ENCODE measurements around the gene OPA1.

Gene OPA1

GRCh38 chr3:193742628-193743027 lies 149.6 kb downstream of the OPA1 start:
- no peak for TF ChIP-seq CTCF (conservative IDR thresholded peaks at IDR 0.05; ENCODE audit: low read depth, low read length)
- no peaks in the 10 kb centered on the region for H3K36me3 ChIP-seq (ENCODE audit: insufficient read depth)
- no peaks in the 10 kb centered on the region for H3K79me2 ChIP-seq (ENCODE audit: insufficient read depth, low read depth)
- H3K27me3 ChIP-seq (ENCODE audit: insufficient read depth, low read depth) = no peaks in the 10 kb centered on the region
- H3K9ac ChIP-seq = no peak overlapping the region
- H2AFZ ChIP-seq (ENCODE audit: low read depth) = no peak overlapping the region
- no peak overlapping the region for H3K4me2 ChIP-seq
- no peak overlapping the region for H3K4me3 ChIP-seq (IDR thresholded peaks at IDR 0.05; ENCODE audit: insufficient read depth, low read depth, low read length)
- H3K4me1 ChIP-seq (ENCODE audit: low read depth, poor library complexity, severe bottlenecking) = no peaks in the 10 kb centered on the region
- no peak overlapping the region for H3K27ac ChIP-seq
- no peaks in the 10 kb centered on the region for H4K20me1 ChIP-seq (ENCODE audit: insufficient read depth)

GRCh38 chr3:193743702-193744047 lies 150.7 kb downstream of the OPA1 start:
- Histone ChIP-seq H4K20me1 (ENCODE audit: insufficient read depth) (no peaks in the 10 kb centered on the region), H3K9ac (no peak overlapping the region), H3K4me1 (ENCODE audit: low read depth, poor library complexity, severe bottlenecking) (no peaks in the 10 kb centered on the region), H2AFZ (ENCODE audit: low read depth) (no peak overlapping the region), H3K27me3 (ENCODE audit: insufficient read depth, low read depth) (no peaks in the 10 kb centered on the region), H3K79me2 (ENCODE audit: insufficient read depth, low read depth) (no peaks in the 10 kb centered on the region), H3K36me3 (ENCODE audit: insufficient read depth) (no peaks in the 10 kb centered on the region), H3K4me2 (no peak overlapping the region), H3K4me3 (IDR thresholded peaks at IDR 0.05; ENCODE audit: insufficient read depth, low read depth, low read length) (no peak overlapping the region), H3K27ac (no peak overlapping the region)
- TF ChIP-seq CTCF (conservative IDR thresholded peaks at IDR 0.05; ENCODE audit: low read depth, low read length) = no peak

GRCh38 chr3:193744048-193744821 lies 151.2 kb downstream of the OPA1 start:
- no peak for TF ChIP-seq CTCF (conservative IDR thresholded peaks at IDR 0.05; ENCODE audit: low read depth, low read length)
- Histone ChIP-seq H3K27me3 (ENCODE audit: insufficient read depth, low read depth) (no peaks in the 10 kb centered on the region), H3K27ac (no peak overlapping the region), H4K20me1 (ENCODE audit: insufficient read depth) (no peaks in the 10 kb centered on the region), H3K36me3 (ENCODE audit: insufficient read depth) (no peaks in the 10 kb centered on the region), H3K4me2 (no peak overlapping the region), H3K9ac (no peak overlapping the region), H3K4me3 (IDR thresholded peaks at IDR 0.05; ENCODE audit: insufficient read depth, low read depth, low read length) (no peak overlapping the region), H3K79me2 (ENCODE audit: insufficient read depth, low read depth) (no peaks in the 10 kb centered on the region), H3K4me1 (ENCODE audit: low read depth, poor library complexity, severe bottlenecking) (no peaks in the 10 kb centered on the region), H2AFZ (ENCODE audit: low read depth) (no peak overlapping the region)

GRCh38 chr3:193744822-193745684 lies 152.0 kb downstream of the OPA1 start:
- H3K79me2 ChIP-seq (ENCODE audit: insufficient read depth, low read depth) = no peaks in the 10 kb centered on the region
- H3K4me1 ChIP-seq (ENCODE audit: low read depth, poor library complexity, severe bottlenecking) = no peaks in the 10 kb centered on the region
- no peak overlapping the region for H3K27ac ChIP-seq
- H3K9ac ChIP-seq = no peak overlapping the region
- H3K27me3 ChIP-seq (ENCODE audit: insufficient read depth, low read depth) = no peaks in the 10 kb centered on the region
- no peak overlapping the region for H3K4me2 ChIP-seq
- no peak overlapping the region for H3K4me3 ChIP-seq (IDR thresholded peaks at IDR 0.05; ENCODE audit: insufficient read depth, low read depth, low read length)
- H3K36me3 ChIP-seq (ENCODE audit: insufficient read depth) = no peaks in the 10 kb centered on the region
- no peaks in the 10 kb centered on the region for H4K20me1 ChIP-seq (ENCODE audit: insufficient read depth)
- no peak for TF ChIP-seq CTCF (conservative IDR thresholded peaks at IDR 0.05; ENCODE audit: low read depth, low read length)
- no peak overlapping the region for H2AFZ ChIP-seq (ENCODE audit: low read depth)

All from KMS-11 (cell line).